HG02970 (cell line): ENCODE measurements around the gene GRID2IP.
A peak's percentile ranks its signal among the peaks of the same experiment; 100 is the strongest.
"Not testable (repeated sequence)": the region's sequence is repeated elsewhere in the genome, so short reads cannot be mapped to it uniquely, and the experiment has no call there.

Experiments
- ATAC-seq: cut with Tn5 transposase; IDR thresholded peaks from one replicate; pipeline ENCODE4 v1.9.1; 2021; ENCODE audit warnings: mild to moderate bottlenecking, moderate library complexity, moderate number of reproducible peaks; ENCODE audit not compliant: unreplicated experiment, low FRiP score

The GRID2IP gene

DNA sequence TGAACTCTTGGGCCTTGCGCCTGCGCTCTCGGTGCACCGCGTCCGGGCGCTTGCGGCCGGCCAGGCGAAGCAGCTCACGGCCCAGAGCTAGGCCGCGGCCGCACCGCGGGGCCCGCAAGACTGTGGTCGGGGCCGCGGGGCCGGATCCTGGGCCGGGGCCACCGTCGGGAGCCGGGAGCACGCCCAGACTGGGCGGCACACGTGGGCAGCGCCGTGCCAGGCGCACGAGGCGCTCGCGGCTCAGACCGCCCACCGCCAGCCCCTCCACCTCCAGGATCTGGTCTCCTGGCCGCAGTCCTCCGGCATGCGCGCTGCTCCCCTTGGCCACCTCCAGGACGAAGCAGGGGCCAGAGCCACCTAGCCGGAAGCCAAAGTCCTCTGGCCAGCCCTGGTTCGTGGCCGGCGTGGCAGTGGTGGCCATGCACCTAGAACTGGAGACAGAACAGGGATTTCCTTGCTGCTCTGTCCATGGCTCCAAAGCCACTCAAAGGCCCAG lies at the start of gene GRID2IP:
TSS of gene GRID2IP (minus strand) at position 446 of the 496 bp plus-strand sequence. CDS start at position 421, 25 bp downstream.
- ATAC-seq = no peak

DNA sequence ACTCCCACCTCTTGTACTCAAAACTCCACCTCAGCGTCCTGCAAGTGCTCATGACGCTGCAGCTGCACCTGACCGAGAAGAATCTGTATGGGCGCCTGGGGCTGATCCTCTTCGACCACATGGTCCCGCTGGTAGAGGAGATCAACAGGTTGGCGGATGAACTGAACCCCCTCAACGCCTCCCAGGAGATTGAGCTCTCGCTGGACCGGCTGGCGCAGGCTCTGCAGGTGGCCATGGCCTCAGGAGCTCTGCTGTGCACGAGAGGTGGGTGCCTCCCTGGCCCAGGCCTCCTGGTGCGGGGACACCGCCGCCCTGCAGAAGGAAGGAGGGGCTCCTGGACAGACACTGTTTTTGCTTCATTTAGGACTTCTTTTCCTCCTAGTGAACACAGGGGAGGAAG lies 48.8 kb upstream of the GRID2IP start:
- ATAC-seq = no peak

- ATAC-seq = peak; percentile 1
These were observed 39.4 kb upstream of the GRID2IP start for GRCh38 chr7:6590645-6591110.

DNA sequence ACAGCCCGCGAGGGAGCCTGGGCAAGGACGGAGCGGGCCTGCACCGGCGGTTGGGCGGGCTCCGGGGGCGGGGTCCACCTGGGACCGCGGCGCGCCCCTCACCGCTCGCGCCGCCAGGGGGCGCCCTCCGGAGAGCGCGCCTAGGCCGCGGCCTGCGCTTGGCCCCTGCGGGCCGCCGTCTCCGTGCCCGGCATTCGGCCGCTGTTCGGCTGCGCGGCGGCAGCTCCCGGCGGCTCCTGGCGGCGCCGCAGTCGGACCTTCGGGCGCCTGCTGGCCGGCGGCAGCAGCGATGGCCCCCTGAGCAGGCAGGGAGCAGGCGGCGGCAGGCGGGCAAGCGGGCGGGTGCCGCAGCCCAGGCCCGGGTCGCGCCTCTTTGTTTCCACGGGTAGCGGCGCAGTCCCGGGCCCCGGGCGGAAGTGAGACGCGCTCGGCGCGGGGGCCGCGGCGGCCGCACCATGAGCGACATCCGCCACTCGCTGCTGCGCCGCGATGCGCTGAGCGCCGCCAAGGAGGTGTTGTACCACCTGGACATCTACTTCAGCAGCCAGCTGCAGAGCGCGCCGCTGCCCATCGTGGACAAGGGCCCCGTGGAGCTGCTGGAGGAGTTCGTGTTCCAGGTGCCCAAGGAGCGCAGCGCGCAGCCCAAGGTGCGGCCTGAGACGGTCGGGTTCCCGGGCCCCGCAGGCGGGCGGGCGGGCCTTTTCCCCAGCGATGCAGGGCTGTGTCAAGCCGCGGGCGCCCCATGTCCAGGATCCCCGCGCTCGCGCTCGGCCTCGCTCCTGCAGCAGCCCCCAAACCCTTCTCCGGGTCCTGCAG lies 38.8 kb upstream of the GRID2IP start, which contains the start of gene INTS15:
TSS of gene INTS15 (plus strand) at position 193 of the 816 bp plus-strand sequence. CDS start at position 456, 263 bp downstream.
- ATAC-seq = peak; percentile 88

GRCh38 chr7:6589151-6589828 lies 38.0 kb upstream of the GRID2IP start:
- no peak for ATAC-seq

GRCh38 chr7:6588566-6588965 lies 37.3 kb upstream of the GRID2IP start:
- no peak for ATAC-seq

DNA sequence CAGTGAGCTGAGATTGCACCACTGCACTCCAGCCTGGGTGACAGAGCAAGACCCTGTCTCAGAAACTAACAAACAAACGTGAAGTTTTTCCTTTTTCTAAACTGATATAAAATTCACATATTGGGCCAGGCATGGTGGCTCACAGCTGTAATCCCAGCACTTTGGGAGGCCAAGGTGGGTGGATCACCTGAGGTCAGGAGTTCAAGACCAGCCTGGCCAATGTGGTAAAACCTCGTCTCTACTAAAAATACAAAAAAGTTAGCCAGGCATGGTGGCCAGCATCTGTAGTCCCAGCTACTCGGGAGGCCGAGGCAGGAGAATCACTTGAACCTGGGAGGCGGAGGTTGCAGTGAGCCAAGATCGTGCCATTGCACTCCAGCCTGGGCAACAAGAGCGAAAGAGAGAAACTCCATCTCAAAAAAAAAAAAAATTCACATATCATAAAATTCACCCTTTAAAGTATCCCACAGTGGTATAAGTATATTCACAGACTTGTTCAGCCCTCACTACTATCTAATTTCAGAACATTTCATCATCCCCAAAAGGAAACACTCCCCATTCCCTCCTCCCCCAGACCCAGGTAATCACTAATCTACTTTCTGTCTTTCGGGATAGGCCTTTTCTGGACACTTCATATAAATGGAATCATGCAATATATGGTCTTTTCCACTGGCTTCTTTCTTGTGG lies 34.6 kb upstream of the GRID2IP start:
- ATAC-seq = not testable (repeated sequence)

- no peak for ATAC-seq
These were observed 28.2 kb upstream of the GRID2IP start for GRCh38 chr7:6579446-6579845.

DNA sequence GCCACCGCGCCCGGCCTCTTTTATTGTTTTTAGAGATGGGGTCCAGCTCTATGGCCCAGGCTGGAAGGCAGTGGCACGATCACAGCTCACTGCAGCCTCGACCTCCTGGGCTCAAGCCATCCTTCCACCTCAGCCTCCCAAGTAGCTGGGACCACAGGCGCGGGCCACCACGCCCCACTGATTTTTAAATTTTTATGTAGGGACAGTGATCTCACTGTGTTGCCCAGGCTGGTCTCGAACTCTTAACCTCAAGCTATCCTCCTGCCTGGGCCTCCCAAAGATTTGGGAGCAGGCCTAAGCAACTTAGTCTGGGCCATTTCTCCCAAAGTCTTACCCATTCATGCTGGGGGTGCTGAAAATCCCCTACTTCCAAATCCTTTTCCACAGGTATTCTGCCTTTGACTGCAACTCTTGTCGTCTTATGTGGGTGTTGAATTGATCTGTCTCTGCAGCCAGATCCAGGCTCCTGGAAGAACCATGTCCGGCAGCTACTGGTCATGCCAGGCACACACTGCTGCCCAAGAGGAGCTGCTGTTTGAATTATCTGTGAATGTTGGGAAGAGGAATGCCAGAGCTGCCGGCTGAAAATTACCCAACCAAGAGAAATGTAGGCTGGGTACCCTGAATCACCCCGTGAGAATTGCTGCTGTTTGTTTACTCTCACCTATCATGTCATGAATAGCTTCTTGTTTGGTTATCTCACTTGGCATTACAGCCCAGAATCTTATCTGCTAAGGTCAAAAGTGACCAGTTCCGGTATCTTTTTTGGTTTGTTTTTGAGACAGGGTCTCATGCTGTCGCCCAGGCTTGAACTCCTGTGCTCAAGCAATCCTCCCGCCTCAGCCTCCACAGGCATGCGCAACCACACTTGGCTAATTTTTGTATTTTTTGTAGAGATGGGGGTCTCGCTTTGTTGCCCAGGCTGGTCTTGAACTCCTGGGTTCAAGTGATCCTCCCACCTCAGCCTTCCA lies 27.1 kb upstream of the GRID2IP start:
- no peak for ATAC-seq

DNA sequence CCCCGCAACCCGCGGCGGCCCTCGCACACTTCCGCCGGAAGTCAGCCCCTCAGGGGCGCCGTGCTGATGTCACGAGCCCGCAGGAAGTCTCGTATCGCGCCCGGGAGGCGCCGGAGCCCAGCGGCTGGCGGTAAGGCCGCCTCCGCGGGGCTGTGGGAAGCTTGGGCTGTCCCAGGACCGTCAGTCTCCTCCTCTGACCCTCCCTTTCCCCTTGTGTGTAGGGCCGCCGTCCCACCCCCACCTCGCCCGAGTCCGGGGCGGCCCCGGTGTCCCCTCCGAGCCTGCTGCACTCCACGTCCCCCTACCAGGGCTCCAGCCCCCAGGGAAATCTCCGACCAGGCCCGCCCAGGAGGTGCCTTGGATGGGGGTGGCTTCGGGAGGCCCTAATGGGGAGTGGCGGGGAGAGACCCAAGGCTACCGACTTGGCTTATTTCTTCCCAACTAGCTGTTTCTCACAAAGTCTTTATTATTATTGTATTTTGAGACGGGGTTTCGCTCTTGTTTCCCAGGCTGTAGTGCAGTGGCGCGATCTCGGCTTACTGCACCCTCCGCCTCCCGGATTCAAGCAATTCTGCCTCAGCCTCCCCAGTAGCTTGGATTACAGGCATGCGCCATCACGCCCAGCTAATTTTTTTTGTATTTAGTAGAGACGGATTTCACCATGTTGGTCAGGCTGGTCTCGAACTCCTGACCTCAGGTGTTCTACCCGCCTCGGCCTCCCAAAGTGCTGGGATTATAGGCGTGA lies 26.3 kb upstream of the GRID2IP start, which contains the start of gene ZDHHC4:
TSS of gene ZDHHC4 (plus strand) at position 86 of the 745 bp plus-strand sequence. CDS start 3,108 bp downstream, outside the sequence.
- peak; percentile 95 for ATAC-seq

DNA sequence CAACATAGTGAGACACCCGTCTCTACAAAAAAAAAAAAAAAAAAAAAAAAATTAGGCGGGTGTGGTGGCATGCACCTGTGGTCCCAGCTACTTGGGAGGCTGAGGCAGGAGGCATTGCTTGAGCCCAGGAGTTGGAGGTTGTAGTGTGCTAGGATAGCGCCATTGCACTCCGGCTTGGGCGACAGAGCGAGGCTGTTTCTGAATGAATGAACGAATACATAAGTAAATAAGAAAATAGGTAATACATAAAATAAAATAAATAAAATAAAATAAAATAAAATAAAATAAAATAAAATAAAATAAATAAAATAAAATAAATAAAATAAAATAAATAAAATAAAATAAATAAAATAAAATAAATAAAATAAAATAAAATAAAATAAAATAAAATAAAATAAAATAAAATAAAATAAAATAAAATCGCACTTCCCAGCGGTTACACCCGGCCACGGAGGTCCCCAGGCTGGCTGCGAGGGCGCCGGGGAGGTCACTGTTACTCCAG lies 25.7 kb upstream of the GRID2IP start:
- not testable (repeated sequence) for ATAC-seq

GRCh38 chr7:6576024-6576866 lies 25.0 kb upstream of the GRID2IP start:
- ATAC-seq = no peak

GRCh38 chr7:6575281-6576023 lies 24.2 kb upstream of the GRID2IP start:
- ATAC-seq = no peak

GRCh38 chr7:6571160-6571779 lies 20.0 kb upstream of the GRID2IP start:
- ATAC-seq = no peak

DNA sequence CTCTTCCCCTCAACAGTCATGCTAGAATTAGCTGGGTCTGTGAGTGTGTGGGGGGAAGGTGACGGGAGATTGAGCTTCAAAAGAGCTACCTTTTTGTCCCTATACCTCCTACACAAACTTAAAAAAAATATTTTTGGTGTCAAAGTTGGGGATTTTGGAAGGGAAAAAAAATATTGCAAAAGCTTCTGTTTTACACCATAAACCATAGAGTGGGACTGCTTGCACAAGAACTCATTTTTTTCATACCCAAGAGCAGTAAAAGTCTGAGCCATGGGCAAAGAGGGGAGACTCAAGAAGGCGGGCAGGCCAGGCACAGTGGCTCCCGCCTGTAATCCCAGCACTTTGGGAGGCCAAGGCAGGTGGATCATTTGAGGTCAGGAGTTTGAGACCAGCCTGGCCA lies 16.6 kb upstream of the GRID2IP start:
- no peak for ATAC-seq

DNA sequence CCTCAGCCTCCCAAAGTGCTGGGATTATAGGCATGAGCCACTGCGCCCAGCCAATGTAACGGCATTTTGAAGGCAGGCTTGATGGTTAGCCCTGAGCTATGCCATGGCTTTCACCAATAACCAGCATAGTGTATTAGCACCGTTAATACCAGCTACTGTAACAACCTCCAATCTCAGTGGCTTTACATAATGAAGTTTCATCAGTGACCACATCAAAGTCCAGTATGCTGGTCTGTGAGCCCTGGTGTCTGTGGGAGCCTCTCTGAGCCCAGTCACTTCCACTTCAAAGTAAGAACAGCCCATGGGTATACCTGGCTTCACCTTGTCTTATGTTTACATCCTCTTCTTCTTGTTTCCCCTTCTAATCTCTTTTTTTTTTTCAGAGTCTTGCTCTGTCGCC lies 14.4 kb upstream of the GRID2IP start:
- no peak for ATAC-seq
